ENCODE results near the gene TRPM5.

TRPM5 gene

DNA sequence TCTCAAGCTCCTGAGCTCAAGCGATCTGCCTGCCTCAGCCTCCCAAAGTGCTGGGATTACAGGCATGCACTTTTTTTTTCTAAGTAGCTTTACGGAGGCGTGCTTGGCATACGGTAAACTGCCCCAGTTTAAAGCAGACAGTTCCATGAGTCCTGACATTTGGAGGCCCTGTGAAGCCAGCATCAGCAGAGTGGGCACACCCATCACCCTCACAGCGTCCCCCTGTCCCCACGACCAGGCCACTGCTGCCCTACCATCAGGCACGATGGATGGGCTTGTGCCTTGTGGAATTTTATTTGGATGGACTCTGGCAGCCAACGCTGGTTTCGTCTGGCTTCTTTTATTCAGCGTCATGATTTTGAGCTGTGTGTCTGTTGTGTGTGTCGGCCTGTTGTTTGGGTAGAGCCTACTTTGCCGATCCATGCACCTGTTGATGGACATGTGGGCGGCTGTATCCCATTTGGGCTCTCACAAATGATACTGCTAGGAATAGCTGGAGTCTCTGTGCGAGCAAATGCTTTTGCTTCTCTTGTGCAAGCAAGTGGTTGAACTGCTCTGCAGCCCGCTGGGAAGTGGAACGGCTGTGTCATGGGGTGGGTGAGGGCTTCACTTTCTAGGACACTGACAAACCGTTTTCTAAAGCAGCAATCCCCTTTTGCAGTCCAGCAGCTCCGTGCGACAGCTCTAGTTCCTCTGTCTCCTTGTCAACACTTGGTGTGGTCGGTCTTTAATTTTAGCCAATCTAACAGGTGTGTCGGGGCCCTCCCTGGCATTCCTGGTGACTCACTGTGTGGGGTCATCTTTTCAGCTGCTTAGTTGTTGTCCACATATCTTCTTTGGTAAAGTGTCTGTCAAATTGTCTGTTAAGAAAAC, 24.3 kb upstream of the TRPM5 start:
- no peak for DNase-seq

DNA sequence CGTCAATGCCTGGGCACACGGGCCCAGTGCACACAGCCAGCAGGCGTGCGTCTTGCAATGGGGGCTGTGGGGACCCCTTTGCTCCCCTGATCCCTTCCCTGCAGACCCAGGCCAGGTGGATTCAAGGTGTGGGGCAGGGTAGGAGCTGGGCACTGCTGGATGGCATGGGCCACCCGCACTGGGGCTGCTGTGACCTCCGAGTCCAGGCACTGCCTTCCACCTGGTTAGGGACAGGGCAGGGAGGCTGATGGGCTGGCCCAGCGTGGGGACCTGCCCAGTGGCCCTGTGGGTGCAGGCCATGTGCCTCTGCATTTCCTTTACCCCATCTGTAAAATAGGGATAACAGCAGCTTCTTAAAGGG, 23.4 kb upstream of the TRPM5 start:
- no peak for DNase-seq

DNA sequence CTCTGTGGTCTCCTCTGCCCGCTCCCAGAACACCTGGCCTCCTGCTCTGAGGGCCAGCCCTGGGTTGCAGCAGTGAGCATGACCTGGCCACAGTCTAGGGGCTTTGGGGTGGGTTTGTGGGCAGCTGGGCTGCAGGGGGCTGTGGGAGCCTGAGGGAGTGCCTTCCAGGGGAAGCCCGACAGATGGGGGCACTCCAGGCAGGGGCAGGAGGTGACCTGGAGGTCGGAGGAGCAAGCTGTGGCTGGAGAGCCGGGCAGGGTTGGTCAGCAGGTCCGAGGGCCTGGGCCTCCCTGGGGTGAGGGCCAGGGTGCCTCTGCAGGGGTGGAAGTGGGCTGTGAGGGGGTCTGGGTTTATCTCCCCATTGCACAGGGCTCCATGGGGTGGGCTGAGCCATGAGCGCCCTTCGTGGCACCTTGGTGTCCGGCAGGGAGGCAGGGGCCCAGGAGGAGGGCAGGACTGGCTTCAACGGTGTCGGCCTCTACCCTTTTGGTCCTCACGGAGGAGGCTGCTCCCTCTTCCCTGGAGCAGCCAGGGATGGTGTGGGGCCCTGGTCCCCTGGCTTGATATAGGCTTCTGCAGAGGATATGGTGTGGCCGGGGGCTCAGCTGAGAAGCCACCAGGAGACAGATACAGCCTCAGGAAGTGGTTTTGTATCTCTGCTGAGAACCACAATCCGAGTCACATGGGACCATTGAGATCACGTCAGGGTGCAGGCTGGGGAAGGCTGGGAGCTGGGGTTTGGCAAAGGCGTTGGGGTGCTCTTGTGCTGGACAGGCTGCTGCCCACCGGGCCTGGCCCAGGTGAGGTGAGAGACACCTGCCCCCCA, 22.8 kb upstream of the TRPM5 start:
- no peak for DNase-seq

DNA sequence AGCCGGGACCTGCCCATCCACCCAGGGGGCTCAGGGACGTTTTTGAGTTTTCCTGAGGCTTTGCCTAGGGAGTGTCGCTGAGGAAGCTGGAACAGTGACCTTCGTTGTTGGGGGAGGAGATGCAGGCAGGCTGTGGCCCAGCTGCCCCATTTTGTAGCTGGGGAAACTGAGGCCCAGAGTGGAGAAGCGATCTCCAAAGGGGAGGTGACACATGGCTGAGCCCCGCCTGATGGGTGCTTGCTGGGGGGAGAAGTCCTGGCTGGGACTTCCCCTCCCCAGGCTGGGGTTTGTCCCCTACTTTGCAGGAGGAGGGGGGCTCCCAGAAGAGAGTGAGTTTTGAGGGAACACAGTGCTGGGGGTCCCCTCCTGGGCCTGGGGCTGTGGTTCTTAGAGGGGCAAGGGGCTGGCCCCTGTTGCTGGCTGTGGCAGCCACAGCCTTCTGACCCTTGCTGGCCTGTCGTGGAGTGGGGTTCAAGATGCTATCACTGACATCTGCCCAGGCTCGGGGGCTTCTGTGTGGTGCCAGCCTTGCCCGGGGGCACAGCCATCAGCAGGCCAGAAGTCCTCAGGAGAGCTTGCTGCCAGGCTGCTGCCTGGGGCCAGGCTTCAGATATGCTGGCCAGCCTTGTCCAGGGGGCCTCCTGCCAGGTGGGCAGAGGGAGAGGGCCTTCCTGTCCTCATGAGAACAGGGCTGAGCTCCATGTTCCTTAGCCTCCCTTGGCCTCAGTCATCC, 21.9 kb upstream of the TRPM5 start:
- no peak for DNase-seq

GRCh38 chr11:2465202-2466068, 21.1 kb upstream of the TRPM5 start:
- no peak for DNase-seq

- no peak for DNase-seq
Observed at GRCh38 chr11:2464451-2465165, 20.3 kb upstream of the TRPM5 start.

- no peak for DNase-seq
Observed at GRCh38 chr11:2463766-2464277, 19.5 kb upstream of the TRPM5 start.

DNA sequence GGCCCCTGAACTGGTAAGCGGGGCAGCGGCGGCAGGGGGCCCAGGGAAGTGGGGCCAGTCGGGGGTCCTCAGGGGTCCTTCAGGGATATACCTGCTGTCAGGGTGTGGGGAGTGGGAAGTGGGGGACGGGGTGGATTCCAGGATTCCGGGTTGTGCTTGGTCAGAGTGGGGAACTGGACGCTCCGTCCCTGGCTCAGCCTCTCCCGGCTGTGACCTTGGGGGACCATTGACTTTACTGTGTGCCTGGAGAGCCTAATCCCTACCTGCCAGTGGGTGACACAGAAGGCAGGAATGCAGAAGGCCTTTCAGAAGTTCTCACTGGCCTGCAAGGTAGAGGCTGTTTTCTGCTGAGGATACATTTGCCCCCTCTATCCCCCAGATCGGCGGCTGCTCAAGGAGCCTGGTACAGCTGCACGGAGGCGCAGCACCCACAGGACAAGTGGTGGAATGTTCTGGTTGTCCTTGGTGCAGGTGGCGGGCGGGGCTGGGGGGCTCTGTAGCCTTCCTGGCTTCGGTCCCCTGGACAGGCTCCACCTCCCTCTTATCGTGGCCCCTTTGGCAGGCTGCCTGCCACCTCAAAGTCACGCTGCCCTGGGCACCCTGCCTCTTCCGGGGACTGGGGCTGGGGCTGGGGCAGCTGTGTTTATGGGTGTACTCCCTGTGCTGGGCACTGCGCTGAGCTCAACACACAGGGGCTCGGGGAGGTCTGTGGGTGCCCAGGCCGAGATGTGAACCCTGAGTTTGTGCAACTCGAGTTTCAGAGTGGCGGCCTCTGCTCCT, 18.9 kb upstream of the TRPM5 start:
- DNase-seq, result no peak

DNA sequence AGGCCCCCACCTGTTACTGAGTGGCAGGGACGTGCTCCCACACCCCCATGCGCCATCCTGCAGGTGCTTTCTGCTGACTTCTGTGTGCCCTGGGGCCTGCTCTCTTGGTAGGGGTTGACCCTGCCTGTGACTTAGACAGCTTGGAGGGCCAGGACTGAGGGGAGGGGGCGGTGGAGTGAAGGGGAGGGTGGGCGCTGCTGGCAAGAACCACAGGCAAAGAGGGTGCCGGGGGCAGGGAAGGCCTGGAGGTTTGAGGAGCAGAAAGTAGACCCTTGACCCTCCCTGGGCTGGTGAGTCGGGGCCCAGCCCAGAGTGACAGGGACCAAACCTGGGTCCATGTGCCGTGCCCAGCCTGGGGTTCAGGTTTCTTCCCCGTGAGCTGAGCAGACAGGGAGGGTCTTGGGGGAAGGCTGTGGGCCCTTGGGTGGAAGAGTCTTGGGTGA, 18.2 kb upstream of the TRPM5 start:
- DNase-seq, result no peak

- DNase-seq, result no peak
Observed at GRCh38 chr11:2461956-2462542, 17.7 kb upstream of the TRPM5 start.

GRCh38 chr11:2461253-2461955, 17.1 kb upstream of the TRPM5 start:
- DNase-seq, result no peak

- DNase-seq, result no peak
Observed at GRCh38 chr11:2460540-2461252, 16.4 kb upstream of the TRPM5 start.

DNA sequence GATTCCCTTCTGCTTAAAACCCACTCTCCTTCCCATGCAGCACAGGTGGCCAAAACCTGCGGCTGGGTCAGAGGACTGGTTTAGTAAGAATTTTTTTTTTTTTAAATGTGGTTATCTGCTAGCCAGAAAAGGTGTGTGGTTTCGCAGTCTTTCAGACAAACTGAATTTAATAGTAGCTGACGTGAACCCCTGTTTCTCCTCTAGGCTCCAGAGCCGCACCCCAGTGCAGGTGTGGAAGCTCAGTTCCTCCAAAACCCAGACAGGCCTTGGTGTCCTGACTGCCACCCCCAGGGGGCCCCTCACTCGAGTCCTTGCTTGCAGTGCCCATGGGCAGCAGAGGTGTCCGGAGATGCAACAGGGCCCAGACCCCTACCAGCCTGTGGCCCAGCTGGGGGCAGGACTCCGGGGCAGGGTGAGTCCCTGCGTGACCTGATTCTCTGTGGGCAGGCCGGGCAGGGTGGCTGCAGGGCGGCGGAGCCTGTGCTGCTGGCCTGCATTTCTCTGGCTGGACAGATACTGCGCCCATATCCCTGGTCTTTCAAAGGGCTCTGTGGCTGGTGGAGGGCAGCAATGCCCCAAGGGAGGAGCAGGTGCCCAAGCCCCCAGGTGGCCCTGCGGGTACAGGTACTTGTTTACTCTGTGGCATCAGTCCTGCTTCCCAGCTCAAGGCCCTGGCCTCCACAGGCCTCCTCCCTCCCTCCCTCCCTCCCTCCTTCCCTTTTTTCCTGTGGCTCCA, 15.7 kb upstream of the TRPM5 start:
- no peak for DNase-seq

- DNase-seq, result no peak
Observed at GRCh38 chr11:2459016-2459725, 14.9 kb upstream of the TRPM5 start.

GRCh38 chr11:2458321-2458720, 14.0 kb upstream of the TRPM5 start:
- no peak for DNase-seq

GRCh38 chr11:2453436-2453835, 9.1 kb upstream of the TRPM5 start:
- DNase-seq, result no peak

- DNase-seq, result peak; percentile 77
Observed at GRCh38 chr11:2452321-2453012, 8.2 kb upstream of the TRPM5 start.

Measured in NCI-H69 (cell line).